Esophagus squamous epithelium (tissue), 4 donors: ENCODE measurements around the gene KIFBP.

Experiments used
- POLR2A ChIP-seq, 4 donors: fragments of 450-650 bp; IDR thresholded peaks; one replicate each; pipeline ENCODE4 v1.6.1; 2017; ENCODE audit warnings: antibody characterized with exemption in 4 of 4, mild to moderate bottlenecking in 4 of 4, moderate library complexity in 3 of 4
- TF ChIP-seq, protein P1 (sequence below), 6 experiments: fragments of 450-650 bp in 4 of 6; fragments of 200-600 bp in 2 of 6; sonication (generic) in 2 of 6; IDR thresholded peaks; one replicate each; pipeline ENCODE4 v1.5.1; 2016 to 2019; ENCODE audit warnings: antibody characterized with exemption in 6 of 6, mild to moderate bottlenecking in 4 of 6, moderate library complexity in 4 of 6

DNA sequence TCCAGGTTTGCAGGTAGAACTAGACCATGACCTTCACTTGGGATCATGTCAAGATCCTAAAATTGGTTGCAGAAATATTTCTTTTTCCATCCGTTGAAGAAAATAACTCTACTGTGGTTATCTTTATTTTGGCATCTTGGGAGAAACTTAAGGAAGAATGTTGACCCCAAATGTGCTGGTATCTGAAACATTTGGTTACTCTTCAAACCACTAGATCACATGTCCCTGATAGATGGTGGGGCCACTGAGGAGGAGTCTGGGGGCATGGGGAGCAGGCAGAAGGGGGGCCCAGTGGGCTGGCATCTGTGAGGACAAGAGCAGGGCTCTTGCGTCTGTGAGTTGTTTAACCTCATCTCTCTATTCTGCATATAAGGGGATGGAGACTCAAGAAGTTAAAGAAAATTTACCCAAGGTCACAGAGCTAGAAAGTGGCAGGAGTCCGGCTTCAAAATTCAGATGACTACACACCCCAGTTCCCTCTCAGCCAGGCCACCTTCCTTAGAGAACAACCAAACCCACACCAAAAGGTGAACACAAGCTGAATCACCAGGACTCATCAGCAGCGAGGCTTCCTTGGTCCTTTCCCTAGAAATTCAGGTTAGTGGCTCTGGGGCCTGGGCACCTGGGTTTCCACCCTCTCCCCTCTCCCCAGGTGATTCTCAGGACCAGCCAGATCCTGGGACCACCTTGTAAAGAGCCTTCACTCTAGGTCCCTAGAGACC, 58.7 kb downstream of the KIFBP start:
- TF ChIP-seq, protein P1, sequence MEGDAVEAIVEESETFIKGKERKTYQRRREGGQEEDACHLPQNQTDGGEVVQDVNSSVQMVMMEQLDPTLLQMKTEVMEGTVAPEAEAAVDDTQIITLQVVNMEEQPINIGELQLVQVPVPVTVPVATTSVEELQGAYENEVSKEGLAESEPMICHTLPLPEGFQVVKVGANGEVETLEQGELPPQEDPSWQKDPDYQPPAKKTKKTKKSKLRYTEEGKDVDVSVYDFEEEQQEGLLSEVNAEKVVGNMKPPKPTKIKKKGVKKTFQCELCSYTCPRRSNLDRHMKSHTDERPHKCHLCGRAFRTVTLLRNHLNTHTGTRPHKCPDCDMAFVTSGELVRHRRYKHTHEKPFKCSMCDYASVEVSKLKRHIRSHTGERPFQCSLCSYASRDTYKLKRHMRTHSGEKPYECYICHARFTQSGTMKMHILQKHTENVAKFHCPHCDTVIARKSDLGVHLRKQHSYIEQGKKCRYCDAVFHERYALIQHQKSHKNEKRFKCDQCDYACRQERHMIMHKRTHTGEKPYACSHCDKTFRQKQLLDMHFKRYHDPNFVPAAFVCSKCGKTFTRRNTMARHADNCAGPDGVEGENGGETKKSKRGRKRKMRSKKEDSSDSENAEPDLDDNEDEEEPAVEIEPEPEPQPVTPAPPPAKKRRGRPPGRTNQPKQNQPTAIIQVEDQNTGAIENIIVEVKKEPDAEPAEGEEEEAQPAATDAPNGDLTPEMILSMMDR (IDR thresholded peaks at IDR 0.05): no peak
- TF ChIP-seq POLR2A (IDR thresholded peaks at IDR 0.05): no peak
